HG03103 (cell line): ENCODE data around the gene NPIPA5.
"Not testable (repeated sequence)": the region's sequence is repeated elsewhere in the genome, so short reads cannot be mapped to it uniquely, and the experiment has no call there.

Experiments
- ATAC-seq: cut with Tn5 transposase; IDR thresholded peaks from one replicate; pipeline ENCODE4 v1.9.1; 2021; ENCODE audit warnings: low read depth; ENCODE audit not compliant: unreplicated experiment

Gene NPIPA5

GRCh38 chr16:15395631-15396508 lies 17.8 kb upstream of the NPIPA5 start, which contains the start of gene MPV17L:
TSS of gene MPV17L (plus strand) at chr16:15395754. CDS start at chr16:15395898, 144 bp downstream.
- ATAC-seq, result not testable (repeated sequence)

- ATAC-seq, result not testable (repeated sequence)
These were observed 14.9 kb upstream of the NPIPA5 start for GRCh38 chr16:15393025-15393424.

- not testable (repeated sequence) for ATAC-seq
These were observed 11.8 kb upstream of the NPIPA5 start for GRCh38 chr16:15389916-15390315.

GRCh38 chr16:15388060-15388459 lies 10.0 kb upstream of the NPIPA5 start:
- ATAC-seq, result not testable (repeated sequence)

GRCh38 chr16:15382810-15383209 lies 4.7 kb upstream of the NPIPA5 start:
- not testable (repeated sequence) for ATAC-seq

GRCh38 chr16:15357495-15357894 lies 20.6 kb downstream of the NPIPA5 start:
- ATAC-seq, result not testable (repeated sequence)

GRCh38 chr16:15354846-15355245 lies 23.2 kb downstream of the NPIPA5 start:
- ATAC-seq, result not testable (repeated sequence)

- ATAC-seq, result not testable (repeated sequence)
These were observed 25.2 kb downstream of the NPIPA5 start for GRCh38 chr16:15352852-15353251.

GRCh38 chr16:15351745-15352144 lies 26.3 kb downstream of the NPIPA5 start:
- not testable (repeated sequence) for ATAC-seq

GRCh38 chr16:15351251-15351650 lies 26.8 kb downstream of the NPIPA5 start:
- not testable (repeated sequence) for ATAC-seq

GRCh38 chr16:15348721-15349120 lies 29.4 kb downstream of the NPIPA5 start:
- ATAC-seq, result not testable (repeated sequence)

- ATAC-seq, result not testable (repeated sequence)
These were observed 35.8 kb downstream of the NPIPA5 start for GRCh38 chr16:15342337-15342736.

GRCh38 chr16:15338986-15339385 lies 39.1 kb downstream of the NPIPA5 start:
- not testable (repeated sequence) for ATAC-seq

GRCh38 chr16:15337974-15338605 lies 40.0 kb downstream of the NPIPA5 start:
- ATAC-seq, result not testable (repeated sequence)

- not testable (repeated sequence) for ATAC-seq
These were observed 42.5 kb downstream of the NPIPA5 start for GRCh38 chr16:15335609-15336008.

GRCh38 chr16:15333969-15334368 lies 44.1 kb downstream of the NPIPA5 start:
- not testable (repeated sequence) for ATAC-seq

- not testable (repeated sequence) for ATAC-seq
These were observed 47.1 kb downstream of the NPIPA5 start for GRCh38 chr16:15330978-15331377.

- not testable (repeated sequence) for ATAC-seq
These were observed 53.1 kb downstream of the NPIPA5 start for GRCh38 chr16:15324954-15325353.

GRCh38 chr16:15323373-15323772 lies 54.7 kb downstream of the NPIPA5 start:
- ATAC-seq, result not testable (repeated sequence)

- ATAC-seq, result not testable (repeated sequence)
These were observed 56.9 kb downstream of the NPIPA5 start for GRCh38 chr16:15321221-15321620.

- not testable (repeated sequence) for ATAC-seq
These were observed 63.5 kb downstream of the NPIPA5 start for GRCh38 chr16:15314562-15314961.
